C4-2B (cell line): ENCODE data around the gene UBE2L3.
"Not testable (repeated sequence)": the region's sequence is repeated elsewhere in the genome, so short reads cannot be mapped to it uniquely, and the experiment has no call there.

Source experiments
- H3K27ac ChIP-seq: fragments of 450-650 bp; 2 replicates; pipeline ENCODE4 v1.5.1; 2017
- ZFX ChIP-seq: fragments of 450-650 bp; IDR thresholded peaks from 2 replicates; pipeline ENCODE4 v1.6.1; 2017
- TF ChIP-seq, protein P1 (sequence below): fragments of 450-650 bp; conservative IDR thresholded peaks from 2 replicates; pipeline ENCODE4 v1.5.1; 2017; ENCODE audit warnings: mild to moderate bottlenecking

UBE2L3 gene

DNA sequence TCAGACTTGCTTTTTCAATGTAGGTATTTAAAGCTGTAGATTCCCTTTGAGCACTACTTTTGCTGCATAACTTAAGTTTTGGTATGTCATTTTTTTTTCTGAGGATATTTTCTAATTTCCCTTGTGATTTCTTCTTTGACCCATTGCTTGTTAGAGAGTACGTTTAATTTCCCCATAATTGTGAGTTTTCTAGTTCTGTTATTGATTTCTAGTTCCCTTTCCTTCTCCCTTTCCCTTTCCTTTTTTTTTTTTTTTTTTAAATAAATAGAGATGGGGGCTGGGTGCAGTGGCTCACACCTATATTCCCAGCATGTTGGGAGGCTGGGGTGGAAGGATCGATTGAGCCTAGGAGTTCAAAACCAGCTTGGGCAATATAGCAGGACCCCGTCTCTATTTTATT lies 30.8 kb downstream of the UBE2L3 start:
- H3K27ac ChIP-seq, result no peak overlapping the region
- no peak for TF ChIP-seq ZFX
- TF ChIP-seq, protein P1, sequence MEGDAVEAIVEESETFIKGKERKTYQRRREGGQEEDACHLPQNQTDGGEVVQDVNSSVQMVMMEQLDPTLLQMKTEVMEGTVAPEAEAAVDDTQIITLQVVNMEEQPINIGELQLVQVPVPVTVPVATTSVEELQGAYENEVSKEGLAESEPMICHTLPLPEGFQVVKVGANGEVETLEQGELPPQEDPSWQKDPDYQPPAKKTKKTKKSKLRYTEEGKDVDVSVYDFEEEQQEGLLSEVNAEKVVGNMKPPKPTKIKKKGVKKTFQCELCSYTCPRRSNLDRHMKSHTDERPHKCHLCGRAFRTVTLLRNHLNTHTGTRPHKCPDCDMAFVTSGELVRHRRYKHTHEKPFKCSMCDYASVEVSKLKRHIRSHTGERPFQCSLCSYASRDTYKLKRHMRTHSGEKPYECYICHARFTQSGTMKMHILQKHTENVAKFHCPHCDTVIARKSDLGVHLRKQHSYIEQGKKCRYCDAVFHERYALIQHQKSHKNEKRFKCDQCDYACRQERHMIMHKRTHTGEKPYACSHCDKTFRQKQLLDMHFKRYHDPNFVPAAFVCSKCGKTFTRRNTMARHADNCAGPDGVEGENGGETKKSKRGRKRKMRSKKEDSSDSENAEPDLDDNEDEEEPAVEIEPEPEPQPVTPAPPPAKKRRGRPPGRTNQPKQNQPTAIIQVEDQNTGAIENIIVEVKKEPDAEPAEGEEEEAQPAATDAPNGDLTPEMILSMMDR, result no peak

DNA sequence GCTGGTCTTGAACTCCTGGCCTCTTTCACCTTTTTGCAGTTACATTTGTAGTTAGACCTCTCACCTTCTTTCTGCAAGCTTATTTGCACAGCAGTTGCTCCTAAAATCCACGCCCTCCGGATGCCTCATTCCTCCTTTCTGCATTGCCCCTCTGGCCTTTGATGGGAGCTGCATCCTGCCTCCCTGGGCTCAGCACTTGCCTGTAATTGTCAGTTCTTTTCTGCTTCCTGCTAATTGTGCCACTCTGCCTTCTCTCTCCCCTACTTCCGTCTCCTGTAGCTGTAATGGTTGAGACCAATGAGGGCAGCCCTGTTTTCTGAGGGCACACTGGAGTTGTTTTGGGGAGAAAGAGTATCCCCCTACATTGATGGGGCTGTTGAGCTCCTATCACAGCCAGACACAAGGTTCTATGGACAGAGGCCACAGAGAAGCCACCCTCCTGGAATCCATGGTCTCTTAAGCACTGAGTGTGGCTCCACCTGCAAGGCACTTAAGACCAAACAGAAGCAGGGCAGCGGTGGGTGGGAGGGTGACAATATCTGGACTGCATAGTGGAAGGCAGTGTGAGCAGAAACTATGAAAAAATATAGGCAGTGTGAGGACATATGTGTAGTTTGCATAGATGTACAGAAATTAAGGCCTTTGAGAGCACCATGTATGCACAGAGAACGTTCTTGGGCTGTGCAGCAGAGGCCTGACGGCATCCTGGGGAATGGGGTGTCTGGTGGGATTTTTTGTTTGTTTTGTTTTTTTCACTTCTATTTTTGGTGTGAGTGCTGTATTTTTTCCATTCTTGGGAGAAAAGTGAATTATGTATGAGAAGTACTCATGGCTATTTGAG lies 31.8 kb downstream of the UBE2L3 start:
- H3K27ac ChIP-seq, result no peak overlapping the region
- TF ChIP-seq, protein P1, result no peak
- TF ChIP-seq ZFX, result no peak

DNA sequence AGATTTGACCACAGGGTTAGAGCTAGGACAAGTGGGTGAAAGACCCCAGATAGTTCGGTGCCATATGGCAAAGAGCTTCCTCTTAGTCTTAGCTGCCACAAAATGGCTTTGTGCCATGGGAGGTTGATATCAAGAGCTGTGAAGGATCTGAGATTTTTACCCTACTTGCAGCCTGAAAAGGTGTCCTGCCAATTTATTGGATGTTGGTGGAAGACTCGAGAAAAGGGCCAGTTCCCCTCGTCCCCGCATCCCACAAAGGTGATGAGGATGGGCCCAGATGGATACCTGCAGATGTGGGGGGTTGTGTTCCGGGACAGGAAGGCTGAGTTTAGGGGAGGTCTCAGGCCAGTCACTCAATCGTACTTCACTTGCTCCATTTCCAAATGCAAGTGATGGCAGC lies 35.1 kb downstream of the UBE2L3 start:
- no peak overlapping the region for H3K27ac ChIP-seq
- TF ChIP-seq, protein P1, result no peak
- TF ChIP-seq ZFX, result no peak

DNA sequence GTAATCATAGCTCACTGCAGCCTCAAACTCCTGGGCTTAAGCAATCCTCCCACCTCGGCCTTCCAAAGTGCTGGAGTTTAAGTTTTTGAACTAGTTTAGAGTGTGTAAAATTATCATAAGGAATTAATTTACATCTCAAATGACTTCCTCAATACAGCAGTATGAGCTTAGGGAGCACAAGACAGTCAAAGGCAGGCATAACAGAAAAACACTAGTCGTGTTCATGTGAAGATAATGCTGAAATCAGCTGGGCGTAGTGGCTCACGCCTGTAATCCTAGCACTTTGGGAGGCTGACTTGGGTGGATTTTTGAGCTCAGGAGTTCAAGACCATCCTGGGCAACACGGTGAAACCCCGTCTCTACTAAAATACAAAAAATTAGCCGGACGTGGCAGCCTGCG lies 36.5 kb downstream of the UBE2L3 start:
- no peak overlapping the region for H3K27ac ChIP-seq
- TF ChIP-seq, protein P1, result no peak
- TF ChIP-seq ZFX, result no peak

DNA sequence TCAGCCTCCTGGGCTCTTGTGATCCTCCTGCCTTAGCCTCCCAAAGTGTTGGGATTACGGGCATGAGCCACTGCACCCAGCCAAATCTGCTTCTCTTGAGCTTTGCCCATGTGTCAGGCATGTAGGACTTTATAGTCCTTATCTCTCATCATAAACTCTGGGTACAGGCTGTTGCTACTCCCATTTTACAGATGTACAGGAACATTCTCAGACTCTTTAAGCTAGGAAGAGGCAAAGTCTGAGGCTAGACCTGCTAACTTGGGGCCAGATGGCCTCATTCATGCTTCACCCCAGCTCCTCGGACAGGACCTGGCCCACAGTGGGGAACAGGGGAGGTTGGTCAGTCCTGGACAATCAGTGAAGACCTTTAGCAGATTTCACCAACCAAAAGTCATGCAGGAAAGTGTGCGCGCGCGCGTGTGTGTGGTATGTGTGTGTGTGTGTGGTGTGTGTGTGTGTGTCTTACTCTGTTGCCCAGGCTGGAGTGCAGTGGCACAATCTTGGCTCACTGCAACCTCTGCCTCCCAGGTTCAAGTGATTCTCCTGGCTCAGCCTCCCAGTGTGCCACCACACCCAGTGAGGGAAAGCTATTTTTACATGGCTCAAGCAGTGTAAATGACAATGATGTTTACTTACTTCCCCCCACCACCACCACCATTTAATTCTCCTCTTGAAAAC lies 38.5 kb downstream of the UBE2L3 start:
- TF ChIP-seq, protein P1, result no peak
- TF ChIP-seq ZFX, result no peak
- peak overlapping the region; percentile 59 for H3K27ac ChIP-seq

DNA sequence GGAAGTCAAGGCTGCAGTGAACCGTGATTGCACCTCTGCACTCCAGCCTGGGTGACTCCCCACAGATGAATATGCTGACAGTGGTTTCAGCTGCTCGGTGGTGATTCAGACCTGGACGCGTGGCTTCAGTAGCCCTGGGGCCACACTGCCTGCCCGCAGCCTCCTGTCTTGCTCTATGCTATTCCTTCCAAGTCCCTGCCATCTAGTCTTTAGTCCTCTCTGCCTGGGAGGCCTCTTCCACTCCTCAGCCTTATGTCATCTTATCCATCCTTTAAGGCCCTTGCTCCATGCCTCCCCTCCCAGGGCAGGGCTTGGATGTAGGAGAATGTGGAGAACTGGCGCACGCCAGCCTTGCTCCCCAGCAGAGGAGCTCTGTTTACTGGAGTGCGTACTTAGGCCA lies 39.3 kb downstream of the UBE2L3 start:
- H3K27ac ChIP-seq, result peak overlapping the region; percentile 59
- TF ChIP-seq ZFX, result no peak
- TF ChIP-seq, protein P1, result no peak

DNA sequence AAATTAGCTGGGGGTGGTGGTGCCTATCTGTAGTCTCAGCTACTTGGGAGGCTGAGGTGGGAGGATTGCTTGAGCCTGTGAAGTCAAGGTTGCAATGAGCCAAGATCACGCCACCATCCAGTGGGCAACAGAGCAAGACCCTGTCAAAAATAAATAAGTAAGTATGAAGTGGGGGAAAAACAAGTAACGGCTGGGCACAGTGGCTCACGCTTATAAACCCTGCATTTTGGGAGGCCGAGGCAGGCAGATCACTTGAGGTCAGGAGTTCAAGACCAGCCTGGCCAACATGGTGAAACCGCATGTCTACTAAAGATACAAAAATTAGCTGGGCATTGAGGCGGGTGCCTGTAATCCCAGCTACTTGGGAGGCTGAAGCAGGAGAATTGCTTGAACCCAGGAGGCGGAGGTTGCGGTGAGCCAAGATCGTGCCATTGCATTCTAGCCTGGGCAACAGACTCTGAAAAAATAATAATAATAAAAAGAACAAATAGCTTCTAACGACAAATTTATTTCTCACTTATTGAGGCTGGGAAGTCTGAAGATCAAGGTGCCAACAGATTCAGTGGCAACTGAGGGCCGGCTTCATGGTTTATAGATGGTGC lies 42.1 kb downstream of the UBE2L3 start:
- H3K27ac ChIP-seq, result not testable (repeated sequence)
